GM18505 (cell line): ENCODE results near the gene CPNE5.
A peak's percentile ranks its signal among the peaks of the same experiment; 100 is the strongest.

Source experiments
- ATAC-seq: cut with Tn5 transposase; IDR thresholded peaks from one replicate; pipeline ENCODE4 v1.9.1; 2021; ENCODE audit not compliant: unreplicated experiment
- POLR2A ChIP-seq: IDR thresholded peaks from 4 replicates; pipeline ENCODE4 v1.6.1; 2011; ENCODE audit warnings: borderline replicate concordance; ENCODE audit not compliant: insufficient read depth, insufficient read length; ENCODE audit errors: extremely low read depth

The CPNE5 gene

GRCh38 chr6:36692861-36693702 is 146.2 kb downstream of the CPNE5 start:
- ATAC-seq, result no peak
- no peak for TF ChIP-seq POLR2A

- peak; percentile 68 for ATAC-seq
- TF ChIP-seq POLR2A, result peak; percentile 38
Measured at GRCh38 chr6:36692220-36692619, 147.0 kb downstream of the CPNE5 start.

- no peak for ATAC-seq
- TF ChIP-seq POLR2A, result no peak
Measured at GRCh38 chr6:36691612-36692011, 147.6 kb downstream of the CPNE5 start.

- no peak for ATAC-seq
- no peak for TF ChIP-seq POLR2A
Measured at GRCh38 chr6:36691011-36691410, 148.2 kb downstream of the CPNE5 start.
